Osteocyte (in vitro differentiated cells): ENCODE results near the gene FAM217A. TPM values are rescaled to one million over a fixed set of nuclear protein-coding genes. Genes with fewer than 3 reads are reported as not detected.

Experiments
- DNase-seq: peaks from one replicate; pipeline ENCODE4 v3.0.0; 2021; ENCODE audit warnings: mixed read lengths; ENCODE audit not compliant: unreplicated experiment; ENCODE audit errors: extremely low spot score
- H3K27ac Mint-ChIP-seq: one replicate; pipeline ENCODE4 v1.8.0; 2021; ENCODE audit warnings: mild to moderate bottlenecking, mixed read lengths; ENCODE audit not compliant: unreplicated experiment
- H3K27me3 Mint-ChIP-seq: one replicate; pipeline ENCODE4 v1.8.0; 2021; ENCODE audit warnings: mixed read lengths; ENCODE audit not compliant: unreplicated experiment
- H3K36me3 Mint-ChIP-seq: one replicate; pipeline ENCODE4 v1.8.0; 2021; ENCODE audit warnings: mixed read lengths; ENCODE audit not compliant: unreplicated experiment
- H3K4me1 Mint-ChIP-seq: one replicate; pipeline ENCODE4 v1.8.0; 2021; ENCODE audit warnings: mixed read lengths; ENCODE audit not compliant: unreplicated experiment
- H3K4me3 Mint-ChIP-seq: one replicate; pipeline ENCODE4 v1.8.0; 2021; ENCODE audit warnings: mild to moderate bottlenecking, moderate library complexity, mixed read lengths; ENCODE audit not compliant: unreplicated experiment
- H3K9me3 Mint-ChIP-seq: one replicate; pipeline ENCODE4 v1.8.0; 2021; ENCODE audit warnings: mixed read lengths; ENCODE audit not compliant: unreplicated experiment
- CTCF ChIP-seq: fragments of 200-600 bp; sonication (generic); IDR thresholded peaks from 2 replicates; pipeline ENCODE4 v1.5.0; 2021; ENCODE audit warnings: antibody characterized with exemption, mild to moderate bottlenecking, moderate library complexity
- total RNA-seq: library from RNA; stranded (reverse); gene quantifications from 2 replicates; pipeline ENCODE4 v1.2.1, GENCODE V29; 2021

FAM217A gene
- total RNA-seq, 1 donor from 2014 or later, result not detected

- Mint-ChIP-seq H3K27ac (no peak overlapping the region), H3K4me3 (no peak overlapping the region), H3K36me3 (peaks cover 58% of the 10 kb centered on the region), H3K9me3 (no peaks in the 10 kb centered on the region), H3K4me1 (no peaks in the 10 kb centered on the region), H3K27me3 (no peaks in the 10 kb centered on the region)
- DNase-seq, result no peak
- TF ChIP-seq CTCF, result no peak
Measured at GRCh38 chr6:4049246-4049645, 29.7 kb downstream of the FAM217A start.

GRCh38 chr6:4041480-4041879, 37.5 kb downstream of the FAM217A start:
- no peaks in the 10 kb centered on the region for H3K9me3 Mint-ChIP-seq
- peak overlapping the region; percentile 39 for H3K27ac Mint-ChIP-seq
- H3K4me1 Mint-ChIP-seq, result peaks cover 37% of the 10 kb centered on the region
- H3K27me3 Mint-ChIP-seq, result no peaks in the 10 kb centered on the region
- H3K36me3 Mint-ChIP-seq, result peaks cover 66% of the 10 kb centered on the region
- TF ChIP-seq CTCF, result no peak
- no peak overlapping the region for H3K4me3 Mint-ChIP-seq
- no peak for DNase-seq

GRCh38 chr6:4039348-4039747, 39.6 kb downstream of the FAM217A start:
- peaks cover 62% of the 10 kb centered on the region for H3K36me3 Mint-ChIP-seq
- peak overlapping the region; percentile 58 for H3K27ac Mint-ChIP-seq
- H3K4me3 Mint-ChIP-seq, result no peak overlapping the region
- H3K9me3 Mint-ChIP-seq, result no peaks in the 10 kb centered on the region
- peaks cover 38% of the 10 kb centered on the region for H3K4me1 Mint-ChIP-seq
- no peak for TF ChIP-seq CTCF
- no peaks in the 10 kb centered on the region for H3K27me3 Mint-ChIP-seq
- DNase-seq, result no peak

- no peak for TF ChIP-seq CTCF
- Mint-ChIP-seq H3K4me3 (no peak overlapping the region), H3K36me3 (peaks cover 48% of the 10 kb centered on the region), H3K4me1 (peaks cover 45% of the 10 kb centered on the region), H3K27me3 (no peaks in the 10 kb centered on the region), H3K9me3 (no peaks in the 10 kb centered on the region), H3K27ac (no peak overlapping the region)
- no peak for DNase-seq
Measured at GRCh38 chr6:4036581-4036980, 42.4 kb downstream of the FAM217A start.

GRCh38 chr6:4032475-4032874, 46.5 kb downstream of the FAM217A start:
- no peak for DNase-seq
- Mint-ChIP-seq H3K36me3 (peaks cover 27% of the 10 kb centered on the region), H3K4me3 (no peak overlapping the region), H3K9me3 (no peaks in the 10 kb centered on the region), H3K27ac (no peak overlapping the region), H3K4me1 (peaks cover 17% of the 10 kb centered on the region), H3K27me3 (no peaks in the 10 kb centered on the region)
- no peak for TF ChIP-seq CTCF
